H9 (cell line): Measurements from ENCODE around the gene IL31. TPM values are rescaled to one million over a fixed set of nuclear protein-coding genes. Genes with fewer than 3 reads are reported as not detected.

Experiments
- DNase-seq: peaks from one replicate; pipeline ENCODE4 v3.0.0-alpha.2; 2017
- H2AFZ ChIP-seq: one replicate; pipeline ENCODE4 v1.6.1; 2013; ENCODE audit warnings: mild to moderate bottlenecking, low read length, control low read depth, moderate library complexity
- H2AK5ac ChIP-seq: 2 replicates; pipeline ENCODE4 v1.6.1; 2013; ENCODE audit warnings: low read length, control low read depth, mixed read lengths; ENCODE audit not compliant: insufficient read length
- H2BK120ac ChIP-seq: one replicate; pipeline ENCODE4 v1.6.1; 2013; ENCODE audit warnings: low read depth, mild to moderate bottlenecking, low read length, control low read depth, inconsistent platforms; ENCODE audit not compliant: poor library complexity, severe bottlenecking
- H2BK12ac ChIP-seq: 2 replicates; pipeline ENCODE4 v1.6.1; 2013; ENCODE audit warnings: low read length, control low read depth, mixed read lengths, low read depth; ENCODE audit not compliant: insufficient read length
- H2BK15ac ChIP-seq: 2 replicates; pipeline ENCODE4 v1.6.1; 2013; ENCODE audit warnings: low read depth, low read length, control low read depth
- H2BK20ac ChIP-seq: one replicate; pipeline ENCODE4 v1.6.1; 2013; ENCODE audit warnings: low read depth, mild to moderate bottlenecking, low read length, control low read depth, inconsistent platforms; ENCODE audit not compliant: poor library complexity, severe bottlenecking
- H2BK5ac ChIP-seq: 2 replicates; pipeline ENCODE4 v1.6.1; 2013; ENCODE audit warnings: low read length, control low read depth, mixed read lengths; ENCODE audit not compliant: insufficient read length
- H3K14ac ChIP-seq: 2 replicates; pipeline ENCODE4 v1.6.1; 2013; ENCODE audit warnings: low read length, control low read depth; ENCODE audit not compliant: insufficient read depth
- H3K18ac ChIP-seq: 2 replicates; pipeline ENCODE4 v1.6.1; 2013; ENCODE audit warnings: low read depth, mild to moderate bottlenecking, mixed read lengths, low read length, control low read depth; ENCODE audit not compliant: insufficient read length
- H3K23ac ChIP-seq: 2 replicates; pipeline ENCODE4 v1.6.1; 2013; ENCODE audit warnings: low read length, control low read depth, mixed read lengths, low read depth; ENCODE audit not compliant: insufficient read length
- H3K23me2 ChIP-seq: 2 replicates; pipeline ENCODE4 v1.6.1; 2013; ENCODE audit warnings: low read depth, mild to moderate bottlenecking, mixed read lengths, low read length, control low read depth; ENCODE audit not compliant: insufficient read length, poor library complexity, severe bottlenecking
- H3K27ac ChIP-seq: 2 replicates; pipeline ENCODE4 v1.5.1; 2013; ENCODE audit warnings: low read length, control low read depth, mixed read lengths, low read depth; ENCODE audit not compliant: insufficient read length
- H3K27me3 ChIP-seq: 2 replicates; pipeline ENCODE4 v1.6.1; 2013; ENCODE audit warnings: low read length, control low read depth, inconsistent platforms; ENCODE audit not compliant: insufficient read depth
- H3K4ac ChIP-seq: 2 replicates; pipeline ENCODE4 v1.6.1; 2013; ENCODE audit warnings: low read depth, mild to moderate bottlenecking, control low read depth, inconsistent platforms, low read length, moderate library complexity
- H3K4me1 ChIP-seq: 2 replicates; pipeline ENCODE4 v1.6.1; 2013; ENCODE audit warnings: low read length, control low read depth, inconsistent platforms; ENCODE audit not compliant: insufficient read depth
- H3K4me2 ChIP-seq: 2 replicates; pipeline ENCODE4 v1.6.1; 2013; ENCODE audit warnings: low read length, control low read depth, mixed read lengths; ENCODE audit not compliant: insufficient read length, insufficient read depth
- H3K56ac ChIP-seq: 2 replicates; pipeline ENCODE4 v1.6.1; 2013; ENCODE audit warnings: low read depth, mild to moderate bottlenecking, mixed read lengths, low read length, control low read depth; ENCODE audit not compliant: insufficient read length
- H3K79me1 ChIP-seq: 2 replicates; pipeline ENCODE4 v1.6.1; 2013; ENCODE audit warnings: low read depth, mild to moderate bottlenecking, moderate library complexity, low read length, control low read depth, inconsistent platforms; ENCODE audit not compliant: insufficient read depth, poor library complexity, severe bottlenecking
- H3K79me2 ChIP-seq: 2 replicates; pipeline ENCODE4 v1.6.1; 2013; ENCODE audit warnings: low read length, control low read depth, inconsistent platforms; ENCODE audit not compliant: insufficient read depth
- H3K9ac ChIP-seq: 2 replicates; pipeline ENCODE4 v1.6.1; 2013; ENCODE audit warnings: low read length, control low read depth, mixed read lengths; ENCODE audit not compliant: insufficient read length; ENCODE audit errors: extremely low read depth
- H3K9me3 ChIP-seq: one replicate; pipeline ENCODE4 v1.6.1; 2013; ENCODE audit warnings: low read depth, low read length, inconsistent platforms; ENCODE audit not compliant: control insufficient read depth
- H3T11ph ChIP-seq: one replicate; pipeline ENCODE4 v1.6.1; 2013; ENCODE audit warnings: mild to moderate bottlenecking, low read length, control low read depth, inconsistent platforms
- H4K20me1 ChIP-seq: one replicate; pipeline ENCODE4 v1.6.1; 2013; ENCODE audit not compliant: control insufficient read depth, insufficient read length, insufficient read depth
- H4K5ac ChIP-seq: 2 replicates; pipeline ENCODE4 v1.6.1; 2013; ENCODE audit warnings: low read depth, mild to moderate bottlenecking, mixed read lengths, low read length, control low read depth; ENCODE audit not compliant: insufficient read length
- H4K8ac ChIP-seq: replicated peaks from 2 replicates; pipeline ENCODE4 v1.6.1; 2013; ENCODE audit warnings: low read length, control low read depth, mixed read lengths, low read depth; ENCODE audit not compliant: insufficient read length
- H4K91ac ChIP-seq: 2 replicates; pipeline ENCODE4 v1.6.1; 2013; ENCODE audit warnings: low read depth, mild to moderate bottlenecking, moderate library complexity, mixed read lengths, low read length, control low read depth; ENCODE audit not compliant: insufficient read length
- H3K27ac Mint-ChIP-seq, 3 experiments: 2 replicates in 2 of 3; 3 replicates in 1 of 3; pipeline ENCODE4 v1.8.0; 2020 to 2021; ENCODE audit warnings: mixed read lengths in 3 of 3, mild to moderate bottlenecking in 1 of 3, moderate library complexity in 1 of 3
- H3K27me3 Mint-ChIP-seq: 2 replicates; pipeline ENCODE4 v1.8.0; 2021; ENCODE audit warnings: low read depth, mild to moderate bottlenecking, moderate library complexity, mixed read lengths
- H3K36me3 Mint-ChIP-seq, 3 experiments: 2 replicates in 2 of 3; 3 replicates in 1 of 3; pipeline ENCODE4 v1.8.0; 2020 to 2021; ENCODE audit warnings: low read depth in 3 of 3, mixed read lengths in 3 of 3; ENCODE audit not compliant: insufficient read depth in 1 of 3
- H3K4me1 Mint-ChIP-seq, 2 experiments: 2 replicates each; pipeline ENCODE4 v1.8.0; 2020; ENCODE audit warnings: mixed read lengths in 2 of 2
- H3K4me3 Mint-ChIP-seq, 2 experiments: 2 replicates in 1 of 2; 3 replicates in 1 of 2; pipeline ENCODE4 v1.8.0; 2020 to 2021; ENCODE audit warnings: mild to moderate bottlenecking in 2 of 2, mixed read lengths in 2 of 2, moderate library complexity in 1 of 2
- H3K9me3 Mint-ChIP-seq, 2 experiments: 2 replicates in 1 of 2; 3 replicates in 1 of 2; pipeline ENCODE4 v1.8.0; 2020; ENCODE audit warnings: mild to moderate bottlenecking in 2 of 2, mixed read lengths in 2 of 2, moderate library complexity in 1 of 2
- WGBS: extraction: QIAGEN DNeasy Blood & Tissue Kit; methylation state at CpG from one replicate; pipeline ENCODE4 v1.1.7; 2013; ENCODE audit warnings: missing lambda C conversion rate, low lambda C conversion rate, mixed read lengths; ENCODE audit not compliant: insufficient read length; ENCODE audit errors: extremely low coverage; 5-methylcytosine and 5-hydroxymethylcytosine counted together
- total RNA-seq: library from RNA; stranded (reverse); gene quantifications from 2 replicates; pipeline ENCODE4 v1.2.1, GENCODE V29; 2021
- TF ChIP-seq, protein P1 (sequence below): fragments of 200-600 bp; sonication (generic); conservative IDR thresholded peaks from 3 replicates; pipeline ENCODE4 v1.8.0; 2021; ENCODE audit warnings: antibody characterized with exemption, mild to moderate bottlenecking

The IL31 gene
- total RNA-seq, 1 experiment from 2014 or later, result not detected

DNA sequence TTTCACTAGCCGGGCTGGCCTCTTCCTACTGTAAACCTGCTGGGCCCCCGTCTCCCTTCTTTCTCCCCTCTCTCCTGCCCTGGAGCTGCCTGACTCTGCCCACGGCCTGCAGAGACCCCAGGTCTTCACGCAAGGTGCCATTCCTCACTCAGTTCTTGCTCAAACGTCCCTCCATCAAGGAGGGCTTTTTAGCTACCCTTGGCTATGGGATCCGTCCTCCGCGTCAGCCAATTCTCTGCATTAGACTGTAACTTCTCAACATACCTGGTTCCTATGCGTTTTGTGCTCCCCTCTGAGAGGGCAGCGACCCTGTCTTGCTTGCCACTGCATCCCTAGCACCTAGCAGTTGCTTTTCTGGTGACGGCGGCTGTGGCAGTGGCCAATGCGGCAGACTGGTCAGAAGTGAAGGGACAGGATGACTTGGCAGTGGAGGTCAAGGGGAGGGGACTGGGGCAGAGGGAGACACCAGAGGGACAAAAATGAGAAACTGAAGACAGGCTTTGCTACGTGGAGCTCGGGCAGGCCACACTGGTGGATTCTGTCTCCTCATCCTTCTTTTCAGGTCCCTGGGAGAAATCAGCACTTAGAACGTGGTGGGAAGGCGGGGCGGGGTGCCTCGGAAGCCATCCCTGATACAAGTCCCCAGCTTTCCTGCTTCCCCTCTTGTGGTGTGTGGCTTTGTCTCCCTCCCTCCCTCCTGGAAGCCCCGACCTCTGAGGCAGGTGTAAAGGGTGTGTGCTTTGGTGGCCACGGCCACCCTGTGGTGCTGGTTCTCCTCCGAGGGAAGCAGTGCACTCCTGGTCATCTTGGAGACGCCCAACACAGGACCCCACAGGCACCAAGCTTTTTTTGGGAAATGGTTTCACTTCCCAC, 31.3 kb upstream of the IL31 start:
- H3K4me3 Mint-ChIP-seq, result peak overlapping the region; percentile 53 to 75
- Histone ChIP-seq H3K4me2 (no peak overlapping the region), H3K23me2 (peaks cover 7% of the 10 kb centered on the region), H3K4me1 (no peaks in the 10 kb centered on the region; the same call in 1 of the 2 replicates), H2BK20ac (no peak overlapping the region), H2BK15ac (no peak overlapping the region), H3K9me3 (no peaks in the 10 kb centered on the region), H3K18ac (no peak overlapping the region), H3K27me3 (peaks cover 4% of the 10 kb centered on the region; the same call in 1 of the 2 replicates), H3K79me2 (no peaks in the 10 kb centered on the region), H4K20me1 (no peaks in the 10 kb centered on the region), H3K14ac (no peak overlapping the region), H3T11ph (no peak overlapping the region), H2AFZ (no peak overlapping the region), H3K9ac (no peak overlapping the region), H3K4ac (no peak overlapping the region), H2BK12ac (no peak overlapping the region), H4K91ac (no peak overlapping the region), H3K79me1 (no peaks in the 10 kb centered on the region), H4K8ac (no peak overlapping the region), H2BK120ac (no peak overlapping the region), H3K27ac (no peak overlapping the region), H3K56ac (no peak overlapping the region), H2BK5ac (no peak overlapping the region), H2AK5ac (no peak overlapping the region), H4K5ac (no peak overlapping the region), H3K23ac (no peak overlapping the region)
- no CpG with 5 or more reads among the region's 23 CpGs for WGBS
- peaks cover 25 to 30% of the 10 kb centered on the region in 2 experiments for H3K4me1 Mint-ChIP-seq
- H3K36me3 Mint-ChIP-seq, result peaks cover 16 to 31% (median 26%) of the 10 kb centered on the region in 3 experiments; a peak in 6 of 7 replicates
- H3K27ac Mint-ChIP-seq, result no peak overlapping the region
- DNase-seq, result no peak
- TF ChIP-seq, protein P1, sequence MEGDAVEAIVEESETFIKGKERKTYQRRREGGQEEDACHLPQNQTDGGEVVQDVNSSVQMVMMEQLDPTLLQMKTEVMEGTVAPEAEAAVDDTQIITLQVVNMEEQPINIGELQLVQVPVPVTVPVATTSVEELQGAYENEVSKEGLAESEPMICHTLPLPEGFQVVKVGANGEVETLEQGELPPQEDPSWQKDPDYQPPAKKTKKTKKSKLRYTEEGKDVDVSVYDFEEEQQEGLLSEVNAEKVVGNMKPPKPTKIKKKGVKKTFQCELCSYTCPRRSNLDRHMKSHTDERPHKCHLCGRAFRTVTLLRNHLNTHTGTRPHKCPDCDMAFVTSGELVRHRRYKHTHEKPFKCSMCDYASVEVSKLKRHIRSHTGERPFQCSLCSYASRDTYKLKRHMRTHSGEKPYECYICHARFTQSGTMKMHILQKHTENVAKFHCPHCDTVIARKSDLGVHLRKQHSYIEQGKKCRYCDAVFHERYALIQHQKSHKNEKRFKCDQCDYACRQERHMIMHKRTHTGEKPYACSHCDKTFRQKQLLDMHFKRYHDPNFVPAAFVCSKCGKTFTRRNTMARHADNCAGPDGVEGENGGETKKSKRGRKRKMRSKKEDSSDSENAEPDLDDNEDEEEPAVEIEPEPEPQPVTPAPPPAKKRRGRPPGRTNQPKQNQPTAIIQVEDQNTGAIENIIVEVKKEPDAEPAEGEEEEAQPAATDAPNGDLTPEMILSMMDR, result no peak
- H3K27me3 Mint-ChIP-seq, result peaks cover 50% of the 10 kb centered on the region
- H3K9me3 Mint-ChIP-seq, result no peaks in the 10 kb centered on the region
